HT1080 (cell line): Measurements from ENCODE around the gene JMJD4. TPM values are rescaled to one million over a fixed set of nuclear protein-coding genes. Genes with fewer than 3 reads are reported as not detected.

Experiments used
- DNase-seq: peaks from one replicate; pipeline ENCODE4 v3.0.0-alpha.2; 2015; ENCODE audit warnings: low read depth
- total RNA-seq: library from RNA; depleted of rRNA; stranded (reverse); fragments of >200 nt; shearing (Covaris generic); gene quantifications from 2 replicates; pipeline ENCODE4 v1.2.3, GENCODE V29; 2014

JMJD4 gene
- total RNA-seq, 1 experiment from 2014 or later: 37.7 TPM

- no peak for DNase-seq
Observed at GRCh38 chr1:227753999-227754711, 19.1 kb upstream of the JMJD4 start.

- DNase-seq: no peak
Observed at GRCh38 chr1:227749916-227750710, 15.0 kb upstream of the JMJD4 start.

GRCh38 chr1:227749225-227749624, 14.1 kb upstream of the JMJD4 start:
- no peak for DNase-seq

GRCh38 chr1:227748496-227749182, 13.5 kb upstream of the JMJD4 start:
- no peak for DNase-seq

DNA sequence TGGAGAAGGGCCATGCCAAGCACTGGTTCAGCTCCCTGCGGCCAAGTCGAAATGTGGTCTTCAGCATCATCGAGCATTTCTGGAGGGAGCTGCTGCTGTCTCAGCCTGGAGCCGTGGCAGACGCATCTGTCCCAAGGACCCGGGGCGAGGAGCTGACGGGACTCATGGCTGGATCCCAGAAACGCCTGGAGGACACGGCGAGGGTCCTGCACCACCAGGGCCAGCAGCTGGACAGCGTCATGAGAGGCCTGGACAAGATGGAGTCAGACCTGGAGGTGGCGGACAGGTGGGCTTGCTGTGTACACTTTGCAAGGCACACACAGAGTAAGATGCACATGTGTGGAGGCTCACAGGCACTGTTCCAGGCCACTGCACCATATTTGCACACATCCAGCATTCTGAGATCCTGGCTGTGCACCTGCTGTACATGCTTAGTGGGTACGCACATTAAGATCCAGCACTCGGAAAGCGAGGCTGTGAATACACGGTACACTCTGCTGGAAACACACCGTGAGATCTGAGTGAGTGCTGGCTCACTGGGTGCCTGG, 12.9 kb upstream of the JMJD4 start:
- DNase-seq: no peak

DNA sequence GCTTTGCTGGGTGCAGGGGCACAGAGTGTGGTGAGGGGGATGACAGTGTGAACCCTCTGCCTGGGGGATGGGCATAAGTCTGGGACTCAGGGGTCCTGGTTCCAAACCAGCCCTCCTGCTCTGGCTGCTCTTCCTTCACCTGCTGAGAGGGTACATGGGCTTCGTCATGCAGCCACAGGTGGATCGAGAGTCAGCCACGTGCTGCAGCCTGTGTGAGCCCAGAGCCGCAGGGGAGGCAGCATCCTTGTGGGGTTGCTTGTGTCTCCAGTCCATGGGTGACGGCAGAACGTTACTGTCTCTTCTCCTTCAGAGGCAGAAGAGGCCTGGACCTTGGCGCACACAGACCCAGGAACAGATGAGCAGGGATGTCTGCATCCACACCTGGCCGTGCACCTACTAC, 12.3 kb upstream of the JMJD4 start:
- DNase-seq: no peak

DNA sequence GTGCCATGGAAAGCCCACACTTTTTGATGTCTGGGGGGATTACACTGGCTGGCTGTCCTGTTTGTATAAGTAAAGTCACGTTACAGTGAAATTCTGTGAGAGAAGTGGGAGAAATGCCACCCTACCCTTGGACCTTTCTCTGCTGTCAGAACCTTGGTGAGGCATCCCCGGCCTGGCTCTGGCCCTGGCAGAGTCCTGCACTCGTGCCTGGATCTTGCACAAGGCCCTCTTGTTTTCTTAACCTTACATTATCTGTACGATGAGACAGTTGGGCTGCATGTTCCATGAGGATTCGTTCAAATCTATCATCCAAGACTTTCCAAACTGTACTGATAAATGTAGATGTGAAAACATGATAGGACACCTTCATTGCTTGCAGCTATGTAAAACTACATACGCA, 11.6 kb upstream of the JMJD4 start:
- no peak for DNase-seq

- DNase-seq: no peak
Observed at GRCh38 chr1:227745568-227746265, 10.6 kb upstream of the JMJD4 start.

DNA sequence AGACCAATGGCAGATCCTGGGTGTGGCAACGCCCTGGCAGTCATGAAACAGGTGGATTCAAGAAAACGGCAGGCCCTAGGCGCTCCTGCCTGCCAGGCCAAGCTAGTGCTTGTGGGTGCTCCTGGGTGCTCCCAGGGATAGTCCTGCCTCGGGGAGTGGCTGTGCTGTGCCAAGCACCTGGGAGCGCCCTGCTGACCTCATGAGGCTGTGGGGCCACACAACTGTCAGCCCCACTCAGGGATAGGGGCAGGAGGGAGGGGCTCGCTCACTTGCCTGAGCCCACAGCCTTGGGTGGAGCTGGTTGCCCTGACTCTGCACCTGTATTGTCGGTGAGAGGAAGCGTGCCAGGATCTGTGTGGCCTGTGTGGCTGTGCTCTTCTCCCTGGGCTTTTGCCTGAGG, 9.6 kb upstream of the JMJD4 start:
- no peak for DNase-seq

GRCh38 chr1:227742738-227743715, 7.9 kb upstream of the JMJD4 start:
- no peak for DNase-seq

GRCh38 chr1:227741166-227741870, 6.2 kb upstream of the JMJD4 start:
- no peak for DNase-seq

- no peak for DNase-seq
Observed at GRCh38 chr1:227740401-227740960, 5.4 kb upstream of the JMJD4 start.

DNA sequence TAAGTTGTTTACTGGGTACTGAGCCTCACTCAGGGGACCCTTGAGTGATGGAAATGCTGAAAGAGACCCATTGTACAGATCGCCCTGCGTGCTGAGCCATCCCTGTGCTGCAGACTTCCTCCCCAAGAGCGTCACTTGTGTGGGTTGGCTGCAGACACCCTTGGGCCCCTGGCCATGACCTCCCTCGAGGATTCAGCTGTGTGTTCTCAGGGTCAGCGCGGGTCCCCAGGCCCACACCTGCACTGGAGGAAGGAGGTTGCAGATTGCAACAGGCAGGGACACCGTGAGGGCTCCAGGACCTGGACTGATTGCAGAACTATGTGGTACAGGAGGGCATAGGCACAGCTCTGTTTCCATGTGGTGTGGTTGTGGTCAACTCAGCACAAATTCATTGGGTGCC, 4.5 kb upstream of the JMJD4 start:
- DNase-seq: no peak

DNA sequence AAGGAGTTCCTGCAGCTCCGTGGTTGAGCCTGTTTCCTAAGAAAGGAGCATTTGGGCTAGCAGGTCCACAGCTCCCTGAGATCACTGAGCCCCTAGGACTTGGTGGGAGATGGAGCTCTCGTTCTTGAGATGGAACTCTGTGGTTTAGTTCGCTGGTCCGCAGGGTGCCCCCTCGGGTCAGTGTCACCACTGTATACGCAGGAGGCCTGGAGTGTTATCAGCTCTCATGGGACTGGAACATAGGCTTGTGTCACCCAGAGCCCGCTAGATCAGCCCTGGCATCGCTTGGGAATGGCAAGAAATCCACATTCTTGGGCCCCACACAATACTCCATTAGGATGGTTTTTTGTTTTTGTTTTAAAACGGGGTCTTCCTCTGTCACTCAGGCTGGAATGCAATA, 3.7 kb upstream of the JMJD4 start:
- no peak for DNase-seq

- DNase-seq: no peak
Observed at GRCh38 chr1:227736814-227737432, 1.8 kb upstream of the JMJD4 start.

DNA sequence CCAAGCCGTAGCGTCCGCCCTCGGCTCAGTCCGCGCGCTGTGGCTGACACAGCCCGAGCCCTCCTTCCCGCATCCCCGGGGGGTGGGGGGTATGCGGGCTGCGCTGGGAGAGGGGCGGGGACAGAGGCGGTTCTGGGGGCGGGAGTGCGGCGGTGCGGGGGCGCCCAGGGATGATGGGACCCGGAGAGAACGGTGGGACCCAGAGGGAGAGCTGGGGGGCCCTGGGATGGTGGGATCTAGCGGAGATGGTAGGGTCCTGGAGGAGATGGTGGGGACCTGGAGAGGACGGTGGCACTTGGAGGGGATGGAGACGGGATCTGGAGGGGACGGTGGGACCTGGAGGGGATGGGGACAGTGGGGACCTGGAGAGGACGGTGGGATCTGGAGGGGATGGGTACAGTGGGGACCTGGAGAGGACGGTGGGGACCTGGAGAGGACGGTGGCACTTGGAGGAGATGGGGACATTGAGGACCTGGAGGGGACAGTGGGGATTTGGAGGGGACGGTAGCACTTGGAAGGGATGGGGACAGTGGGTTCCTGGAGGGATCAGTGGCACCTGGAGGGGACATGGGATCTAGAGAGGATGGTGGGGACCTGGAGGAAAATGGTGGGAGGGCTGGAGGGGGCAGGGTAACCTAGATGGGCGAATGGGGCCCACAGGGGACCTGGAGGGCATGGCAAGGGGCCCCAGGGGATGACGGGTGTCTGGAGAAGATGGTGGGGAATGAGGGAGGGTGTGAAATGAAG, 610 bp upstream of the JMJD4 start:
- no peak for DNase-seq

DNA sequence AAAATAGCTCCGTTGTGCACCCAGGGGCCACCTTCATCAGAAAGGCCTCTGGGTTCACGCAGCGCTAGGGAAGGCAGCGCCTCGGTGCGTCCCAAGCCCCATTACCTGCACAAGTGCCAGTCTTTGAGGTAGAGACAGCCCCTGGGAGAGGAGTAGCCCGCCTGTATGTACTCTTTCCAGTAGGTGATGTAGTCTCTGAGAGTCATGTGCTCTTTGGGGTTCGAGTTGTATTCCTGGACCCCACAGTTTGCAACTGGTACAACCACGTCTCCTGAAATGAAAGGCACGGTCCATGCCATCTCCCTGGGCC, 601 bp downstream of the JMJD4 start:
- no peak for DNase-seq
